HL-60 (cell line): ENCODE results near the gene GJB5.
"Not testable (repeated sequence)": the region's sequence is repeated elsewhere in the genome, so short reads cannot be mapped to it uniquely, and the experiment has no call there.

ENCODE experiments used
- GABPA ChIP-seq: IDR thresholded peaks from 2 replicates; pipeline ENCODE4 v1.6.1; 2012; ENCODE audit warnings: low read depth
- TF ChIP-seq, protein P1 (sequence below): IDR thresholded peaks from 2 replicates; pipeline ENCODE4 v1.6.1; 2012; ENCODE audit warnings: low read depth; ENCODE audit not compliant: insufficient replicate concordance

DNA sequence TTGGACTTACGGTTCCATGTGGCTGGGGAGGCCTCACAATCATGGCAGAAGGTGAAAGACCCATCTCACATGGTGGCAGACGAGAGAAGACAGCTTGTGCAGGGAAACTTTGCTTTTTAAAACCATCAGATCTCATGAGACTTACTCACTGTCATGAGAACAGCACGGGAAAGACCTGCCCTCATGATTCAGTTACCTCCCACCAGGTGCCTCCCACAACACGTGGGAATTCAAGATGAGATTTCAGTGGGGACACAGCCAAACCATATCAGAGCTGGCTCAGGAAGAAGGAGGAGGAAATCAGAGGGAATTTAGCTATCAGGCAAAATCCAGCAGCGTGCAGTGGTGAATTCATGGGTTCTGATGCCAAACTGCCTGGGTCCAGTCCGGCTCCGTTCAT, 22.0 kb upstream of the GJB5 start:
- TF ChIP-seq, protein P1, sequence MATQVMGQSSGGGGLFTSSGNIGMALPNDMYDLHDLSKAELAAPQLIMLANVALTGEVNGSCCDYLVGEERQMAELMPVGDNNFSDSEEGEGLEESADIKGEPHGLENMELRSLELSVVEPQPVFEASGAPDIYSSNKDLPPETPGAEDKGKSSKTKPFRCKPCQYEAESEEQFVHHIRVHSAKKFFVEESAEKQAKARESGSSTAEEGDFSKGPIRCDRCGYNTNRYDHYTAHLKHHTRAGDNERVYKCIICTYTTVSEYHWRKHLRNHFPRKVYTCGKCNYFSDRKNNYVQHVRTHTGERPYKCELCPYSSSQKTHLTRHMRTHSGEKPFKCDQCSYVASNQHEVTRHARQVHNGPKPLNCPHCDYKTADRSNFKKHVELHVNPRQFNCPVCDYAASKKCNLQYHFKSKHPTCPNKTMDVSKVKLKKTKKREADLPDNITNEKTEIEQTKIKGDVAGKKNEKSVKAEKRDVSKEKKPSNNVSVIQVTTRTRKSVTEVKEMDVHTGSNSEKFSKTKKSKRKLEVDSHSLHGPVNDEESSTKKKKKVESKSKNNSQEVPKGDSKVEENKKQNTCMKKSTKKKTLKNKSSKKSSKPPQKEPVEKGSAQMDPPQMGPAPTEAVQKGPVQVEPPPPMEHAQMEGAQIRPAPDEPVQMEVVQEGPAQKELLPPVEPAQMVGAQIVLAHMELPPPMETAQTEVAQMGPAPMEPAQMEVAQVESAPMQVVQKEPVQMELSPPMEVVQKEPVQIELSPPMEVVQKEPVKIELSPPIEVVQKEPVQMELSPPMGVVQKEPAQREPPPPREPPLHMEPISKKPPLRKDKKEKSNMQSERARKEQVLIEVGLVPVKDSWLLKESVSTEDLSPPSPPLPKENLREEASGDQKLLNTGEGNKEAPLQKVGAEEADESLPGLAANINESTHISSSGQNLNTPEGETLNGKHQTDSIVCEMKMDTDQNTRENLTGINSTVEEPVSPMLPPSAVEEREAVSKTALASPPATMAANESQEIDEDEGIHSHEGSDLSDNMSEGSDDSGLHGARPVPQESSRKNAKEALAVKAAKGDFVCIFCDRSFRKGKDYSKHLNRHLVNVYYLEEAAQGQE, result not testable (repeated sequence)
- not testable (repeated sequence) for TF ChIP-seq GABPA
